Dedifferentiated amniotic fluid mesenchymal stem cell (primary cell): Measurements from ENCODE around the gene TPM1.

Experiments
- DNase-seq: peaks from one replicate; pipeline ENCODE4 v3.0.0-alpha.2; 2016; ENCODE audit errors: extremely low spot score

TPM1 gene

DNA sequence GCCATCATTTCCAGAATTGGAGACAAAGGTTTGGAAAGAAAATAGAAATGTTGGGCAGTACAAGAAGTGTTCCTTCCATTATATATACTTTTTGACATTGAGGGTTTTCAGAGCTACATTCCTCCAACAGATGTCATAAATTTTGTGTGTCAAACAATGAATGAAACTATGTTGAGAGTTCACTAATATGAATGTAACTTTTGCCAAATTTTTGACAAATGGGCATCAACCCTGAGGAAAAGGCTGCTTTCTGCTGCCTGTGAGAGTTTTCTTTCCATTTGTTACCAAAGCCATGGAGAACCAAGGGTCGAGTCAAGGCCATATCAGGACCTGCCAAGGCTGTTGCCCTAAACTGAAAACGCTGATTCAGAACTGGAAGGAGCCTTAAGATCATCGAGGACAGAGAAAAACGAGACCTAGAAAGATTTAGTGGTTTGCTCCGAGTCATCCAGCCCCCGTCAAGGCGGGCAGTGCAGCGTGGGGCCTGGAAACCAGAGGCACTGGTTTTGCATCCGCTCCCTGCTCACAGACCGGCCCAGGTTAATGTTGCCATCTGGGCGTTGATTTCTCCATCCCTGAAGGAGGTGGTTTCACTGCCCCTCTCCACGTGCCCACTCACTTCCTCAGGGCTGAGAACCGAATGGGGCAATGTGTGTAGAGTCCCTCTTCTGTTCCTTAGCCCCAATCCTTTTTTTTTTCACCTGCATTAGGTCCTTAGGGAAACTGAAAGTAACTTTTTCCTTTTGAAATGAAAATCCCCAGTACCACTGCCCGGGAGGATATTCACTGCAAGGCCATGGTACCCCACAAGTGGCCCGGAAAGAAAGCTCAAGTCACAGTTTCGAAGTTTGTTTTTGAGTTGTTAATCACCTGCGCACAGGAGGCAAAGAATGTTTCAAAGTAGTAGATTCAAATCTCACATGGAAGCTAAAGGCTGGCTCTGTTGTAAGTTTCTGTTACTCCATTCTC lies 32.8 kb downstream of the TPM1 start:
- no peak for DNase-seq

DNA sequence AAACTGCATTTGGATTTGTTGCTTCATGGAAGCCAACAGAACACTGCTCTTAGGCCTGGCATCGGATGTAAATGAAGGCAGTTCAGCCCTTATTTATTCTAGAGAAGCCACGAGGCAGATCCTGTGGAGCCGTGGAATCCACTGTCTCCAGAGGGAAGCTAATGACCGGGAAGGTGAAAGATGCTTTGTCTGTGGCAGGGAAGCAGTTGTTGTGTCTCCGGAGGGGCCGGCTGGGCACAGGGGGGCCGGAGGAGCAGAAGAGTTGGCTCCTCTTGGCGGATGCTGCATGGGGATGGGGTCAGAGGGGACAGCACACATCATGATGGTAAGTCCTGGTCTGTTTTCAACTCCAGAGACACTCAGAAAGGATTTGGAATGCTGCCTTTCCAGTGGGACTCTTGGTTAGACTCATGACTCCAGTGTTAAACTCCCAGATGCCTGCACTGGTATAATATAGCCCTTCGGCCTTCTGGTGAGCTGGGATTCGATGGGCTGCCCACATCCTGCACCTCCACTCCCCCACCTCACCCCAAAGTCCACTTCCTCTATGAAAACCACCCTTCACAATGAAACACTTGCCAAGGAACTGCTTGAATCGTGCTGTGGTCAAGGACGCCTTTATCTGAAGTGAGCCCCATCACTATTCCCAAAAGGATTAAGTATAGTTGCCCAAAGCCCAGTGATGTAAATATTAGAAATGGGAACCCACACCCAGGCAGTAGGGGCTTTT lies 33.6 kb downstream of the TPM1 start:
- no peak for DNase-seq

DNA sequence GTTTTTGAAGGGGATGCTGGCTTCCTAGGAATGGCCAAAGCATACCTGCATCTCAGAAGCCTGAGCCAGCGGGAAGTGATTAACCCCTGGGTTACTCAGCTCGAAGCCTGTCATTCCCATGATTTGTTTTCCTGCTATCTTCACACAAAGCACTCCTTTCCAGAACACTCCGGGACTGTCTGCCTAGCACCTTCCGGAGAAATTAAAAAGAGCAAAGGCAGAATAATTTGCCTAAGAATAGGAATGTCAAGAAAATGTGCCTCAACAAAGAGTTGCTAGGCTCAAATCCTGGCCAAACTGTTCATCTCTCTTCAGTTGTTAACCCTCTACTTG lies 34.1 kb downstream of the TPM1 start:
- DNase-seq, result no peak

DNA sequence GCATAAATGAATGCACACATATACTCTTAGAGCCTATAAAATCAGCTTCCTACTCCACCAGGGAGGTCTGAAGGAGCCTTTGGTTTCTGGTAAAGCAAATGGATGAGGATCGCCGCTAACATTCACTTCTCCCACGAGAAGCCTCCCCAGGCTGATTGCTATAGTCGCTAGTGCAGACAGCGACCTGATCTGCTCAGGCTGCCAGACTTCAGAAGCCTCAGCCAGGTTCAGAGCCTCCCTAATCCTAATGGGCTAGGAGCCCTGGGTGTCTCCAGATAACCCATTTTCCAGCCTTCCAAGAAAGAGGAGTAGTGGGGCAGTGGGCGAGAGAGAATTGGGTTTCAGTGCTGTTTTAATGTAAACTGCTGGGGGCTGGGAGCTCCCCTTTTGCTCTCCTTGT lies 35.4 kb downstream of the TPM1 start:
- DNase-seq, result no peak

DNA sequence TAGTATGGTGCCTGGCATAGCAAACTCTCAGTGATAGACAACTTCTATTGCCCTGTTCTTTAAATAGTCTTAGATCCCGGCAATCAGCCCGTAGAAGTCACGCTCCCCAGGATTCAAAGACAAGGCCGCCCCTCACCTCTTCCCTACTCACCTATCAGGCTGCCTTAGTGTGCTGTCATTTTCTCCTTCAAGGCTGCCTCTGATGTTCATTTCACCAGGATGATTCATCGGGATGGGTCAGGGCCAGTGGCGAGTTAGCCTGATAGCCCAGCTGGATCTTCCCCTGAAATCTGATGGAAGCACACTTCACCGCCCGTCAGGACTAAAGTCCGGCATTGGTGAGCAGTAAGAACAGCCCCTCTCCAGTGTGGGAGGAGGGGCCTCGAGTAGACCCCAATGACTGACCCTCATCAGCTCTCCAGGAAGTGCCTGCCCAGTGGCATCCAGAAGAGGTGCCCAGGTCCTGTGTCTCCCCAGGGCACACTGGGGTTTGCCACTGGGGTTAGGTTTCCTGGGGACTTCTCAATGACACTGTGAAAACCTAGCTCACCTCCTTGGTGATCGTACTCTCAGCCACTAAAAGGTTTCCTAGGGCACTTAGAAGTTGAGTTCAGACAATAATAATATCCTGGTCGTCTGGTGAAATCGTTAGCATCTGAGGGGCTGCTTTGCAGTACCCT lies 37.5 kb downstream of the TPM1 start:
- no peak for DNase-seq

DNA sequence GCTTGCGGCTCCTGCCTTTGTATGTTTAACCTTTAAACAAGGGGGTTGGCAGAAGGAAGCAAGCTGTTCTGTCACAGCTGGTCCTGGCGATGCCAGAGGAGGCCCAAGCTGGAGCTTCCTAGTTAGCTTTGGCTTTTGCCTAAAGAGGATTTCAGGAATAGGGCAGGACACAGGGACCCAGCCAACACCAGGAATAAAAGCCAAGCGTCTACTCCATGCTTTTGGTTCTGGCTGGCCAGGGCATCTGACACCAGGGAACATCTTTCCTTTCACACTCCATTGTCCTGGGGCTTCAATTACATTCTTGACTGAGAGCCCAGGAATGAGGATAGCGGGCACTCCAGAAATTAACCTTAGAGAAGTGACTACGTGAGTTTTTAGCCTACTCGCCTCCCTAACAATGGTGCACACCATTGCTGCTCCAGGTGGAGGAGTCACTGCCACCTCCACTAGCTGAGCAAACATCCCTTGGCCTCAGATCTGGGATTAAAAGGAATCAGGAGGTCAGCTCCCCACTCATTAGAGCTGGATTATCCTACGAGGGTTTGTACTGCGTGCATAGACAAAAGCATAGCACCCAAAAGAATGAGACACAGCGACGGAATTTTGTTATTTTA lies 38.2 kb downstream of the TPM1 start:
- no peak for DNase-seq

DNA sequence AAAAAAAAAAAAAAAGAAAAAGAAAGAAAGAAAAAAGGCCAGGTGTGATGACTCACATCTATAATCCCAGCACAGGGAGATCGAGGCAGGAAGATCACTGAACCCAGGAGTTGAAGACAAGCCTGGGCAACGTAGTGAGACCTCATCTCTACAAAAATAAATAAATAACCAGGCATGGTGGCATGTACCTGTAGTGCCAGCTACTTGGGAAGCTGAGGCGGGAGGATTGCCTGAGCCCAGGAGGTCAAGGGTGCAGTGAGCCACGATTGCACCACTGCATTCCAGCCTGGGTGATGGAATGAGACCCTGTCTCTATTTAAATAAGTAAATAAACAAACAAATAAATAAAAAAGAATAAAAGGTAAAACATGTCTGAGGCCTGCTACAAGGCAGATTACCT lies 39.8 kb downstream of the TPM1 start:
- no peak for DNase-seq

GRCh38 chr15:63083044-63083443 lies 40.5 kb downstream of the TPM1 start:
- DNase-seq, result no peak

DNA sequence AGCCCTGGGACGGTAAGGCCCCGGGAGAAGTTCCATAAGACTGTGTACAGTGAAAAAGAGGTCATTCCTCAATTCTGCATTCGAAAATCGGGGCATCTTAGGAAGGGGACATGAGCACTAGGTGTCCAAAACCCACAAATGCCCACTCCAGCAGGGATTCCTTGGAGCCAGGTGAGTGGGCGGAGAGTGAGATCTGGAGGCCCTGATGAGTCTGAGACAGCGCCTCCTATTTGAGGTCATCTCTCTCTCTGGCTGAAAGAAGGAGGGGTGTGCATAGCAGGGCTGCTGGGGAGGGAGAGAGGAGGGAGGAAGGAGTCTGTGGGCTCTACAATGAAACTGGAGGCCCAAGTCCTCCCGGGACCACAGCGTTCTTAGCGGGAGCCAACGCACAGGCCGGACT lies 41.0 kb downstream of the TPM1 start:
- DNase-seq, result no peak

GRCh38 chr15:63084806-63085205 lies 42.3 kb downstream of the TPM1 start:
- no peak for DNase-seq

- no peak for DNase-seq
These were observed 42.7 kb downstream of the TPM1 start for GRCh38 chr15:63085289-63085688.

GRCh38 chr15:63086271-63086670 lies 43.7 kb downstream of the TPM1 start:
- no peak for DNase-seq

DNA sequence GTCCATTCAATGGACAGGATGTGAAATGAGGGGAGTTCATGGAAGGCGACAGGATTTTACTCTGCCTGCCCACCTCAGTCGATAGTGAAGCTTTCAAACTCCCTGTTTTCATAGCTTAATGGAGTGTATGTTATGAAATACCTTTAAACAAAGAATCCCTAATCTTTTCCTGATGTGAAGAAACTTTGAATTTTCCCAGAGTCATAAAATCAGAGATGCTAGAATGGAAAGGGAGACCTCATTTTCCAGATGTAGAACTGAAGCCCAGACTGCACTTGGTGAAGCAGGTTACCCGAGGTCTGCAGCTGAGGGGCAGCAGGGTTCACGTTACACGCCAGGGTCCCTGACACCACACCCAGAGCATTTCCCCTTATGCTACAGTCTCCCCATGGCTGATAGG lies 44.4 kb downstream of the TPM1 start:
- DNase-seq, result no peak

GRCh38 chr15:63088533-63089245 lies 46.1 kb downstream of the TPM1 start:
- DNase-seq, result no peak

- peak; percentile 32 for DNase-seq
These were observed 46.9 kb downstream of the TPM1 start for GRCh38 chr15:63089260-63090043.

DNA sequence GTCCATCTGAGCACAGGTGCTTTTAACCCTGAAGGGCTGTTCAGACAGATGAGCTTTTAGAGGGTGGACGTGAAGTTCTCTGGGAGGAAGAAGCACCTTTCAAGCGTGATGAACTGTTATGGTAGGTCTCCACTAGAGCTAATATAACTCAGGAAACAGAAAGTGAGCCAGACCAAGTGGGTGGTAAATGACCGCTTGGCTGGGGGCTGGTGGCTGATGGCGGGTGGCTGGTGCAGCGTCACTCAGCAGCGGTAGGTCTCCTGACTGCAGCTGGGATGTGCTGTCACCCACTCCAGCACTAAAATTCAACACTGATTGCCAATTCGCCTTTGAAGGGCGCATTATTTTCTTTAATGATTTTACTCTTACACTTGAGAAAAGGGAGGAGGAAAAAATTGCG lies 47.9 kb downstream of the TPM1 start:
- no peak for DNase-seq

DNA sequence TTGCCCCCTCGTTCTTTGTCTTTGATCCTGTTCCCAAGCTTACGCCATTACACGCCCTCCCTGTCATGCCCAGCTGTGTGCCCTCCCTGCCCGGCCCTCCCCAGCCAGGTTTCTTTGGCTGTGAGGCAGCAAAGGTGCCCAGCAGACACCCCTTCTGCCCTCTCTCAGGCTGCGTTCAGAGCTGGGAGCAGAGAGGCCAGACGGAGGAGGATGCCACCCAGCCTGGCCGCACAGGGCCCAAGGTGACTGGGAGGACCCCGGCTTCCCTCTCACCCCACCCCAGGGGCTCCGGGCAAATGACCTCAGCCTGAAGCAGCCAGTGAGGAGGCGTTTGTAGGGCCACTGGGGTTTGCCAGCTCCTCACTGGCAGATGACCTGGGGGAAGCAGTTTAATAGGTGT lies 48.3 kb downstream of the TPM1 start:
- no peak for DNase-seq

- no peak for DNase-seq
These were observed 49.3 kb downstream of the TPM1 start for GRCh38 chr15:63091679-63092446.

GRCh38 chr15:63093486-63094205 lies 51.1 kb downstream of the TPM1 start:
- peak; percentile 65 for DNase-seq
